ENCODE results near the gene HIRIP3. TPM values are rescaled to one million over a fixed set of nuclear protein-coding genes. Genes with fewer than 3 reads are reported as not detected.

HIRIP3 gene
- polyA plus RNA-seq, 1 of the 3 experiments (the other 2 are of a cell fraction), result 18.9 TPM

DNA sequence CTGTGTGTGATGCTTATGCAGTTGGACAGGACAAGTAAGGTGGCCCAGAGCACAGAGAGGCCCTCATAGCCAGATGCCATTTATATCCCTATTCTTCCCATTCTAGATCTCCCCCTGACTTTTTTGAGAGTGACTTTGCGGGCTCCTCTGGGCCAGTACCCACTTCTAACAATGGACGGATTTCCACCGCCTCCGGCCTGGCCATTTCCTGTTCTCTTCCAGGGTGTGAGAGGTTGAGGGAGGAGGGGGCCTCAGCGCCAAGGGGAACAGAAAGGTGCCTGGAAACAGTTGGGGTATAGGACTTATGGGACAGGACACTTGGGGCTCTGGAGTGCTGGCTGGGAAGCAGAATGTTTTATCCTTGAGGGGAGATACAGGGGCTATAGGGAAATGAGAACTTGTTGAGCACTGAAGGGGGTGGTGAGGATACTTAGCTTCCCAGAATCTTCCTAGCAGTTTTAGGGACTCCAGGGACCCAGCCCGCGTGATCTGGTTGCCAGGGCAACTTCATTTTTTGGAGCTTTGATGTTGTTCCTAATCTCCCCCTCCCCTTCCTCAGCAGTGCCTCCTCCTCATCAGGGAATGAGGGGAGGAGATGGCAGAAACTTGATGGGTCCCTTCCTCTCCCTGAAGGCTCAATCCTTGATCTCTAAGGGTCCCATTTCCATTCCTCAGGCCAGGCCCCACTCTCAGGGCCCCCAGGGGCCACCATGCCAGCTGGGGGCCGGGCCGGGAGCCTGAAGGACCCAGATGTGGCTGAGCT lies 18.2 kb downstream of the HIRIP3 start:
- H3K9me2 ChIP-seq, result no peaks in the 10 kb centered on the region
- ChIA-PET POLR2A (interaction anchor here (1.2 to 1.9 kb wide), 2 partner anchors 9 to 15 kb away, joined by 3 to 7 read pairs; partner anchors contain the start of gene TMEM219), CTCF (interaction anchor here (0.8 to 8.2 kb wide), 3 partner anchors 9 to 55 kb away, joined by 3 to 41 read pairs (median 13); no protein-coding TSS in a partner anchor)
- H3K9ac ChIP-seq, result no peak overlapping the region
- H3F3A ChIP-seq (replicated peaks; ENCODE audit: insufficient read depth), result peaks cover 6% of the 10 kb centered on the region
- H3K4me1 ChIP-seq (ENCODE audit: control insufficient read depth in 1 of 2, insufficient read depth in 2 of 2, low read depth in 1 of 2, low read length in 1 of 2), result peaks cover 20 to 25% of the 10 kb centered on the region in 2 experiments; a peak in 3 of 4 replicates
- peak; percentile 3 for DNase-seq
- H4K20me1 ChIP-seq (ENCODE audit: insufficient read depth), result peaks cover 38% of the 10 kb centered on the region
- 97% methylated on average over 9 of the region's 9 CpGs for WGBS (ENCODE audit: low lambda C conversion rate)
- peaks cover 23 to 50% of the 10 kb centered on the region in 2 experiments for H3K36me3 ChIP-seq (replicated peaks in 1 of 2; ENCODE audit: control insufficient read depth in 1 of 2, insufficient read depth in 2 of 2, low read length in 1 of 2)
- no peaks in the 10 kb centered on the region for H3K27me3 ChIP-seq (ENCODE audit: insufficient read depth)
- no peak overlapping the region; a peak in 1 of 4 replicates for H3K27ac ChIP-seq (ENCODE audit: low read depth in 2 of 2, low read length in 1 of 2)
- peak overlapping the region; percentile 99 for H3K4me2 ChIP-seq
- H3K79me2 ChIP-seq (ENCODE audit: insufficient read depth), result peaks cover 46% of the 10 kb centered on the region
- no peak overlapping the region for H2AFZ ChIP-seq (ENCODE audit: low read depth)
- no peak for TF ChIP-seq FOXM1 (IDR thresholded peaks at IDR 0.05; ENCODE audit: low read depth)
- no peak for TF ChIP-seq RAD21 (IDR thresholded peaks at IDR 0.05; ENCODE audit: low read length)
- TF ChIP-seq TEAD4 (IDR thresholded peaks at IDR 0.05; ENCODE audit: borderline replicate concordance, insufficient read depth), result no peak
- no peak overlapping the region for H3K4me3 ChIP-seq (ENCODE audit: low read depth in 2 of 2, low read length in 1 of 2)
- H3K9me3 ChIP-seq, result no peaks in the 10 kb centered on the region

DNA sequence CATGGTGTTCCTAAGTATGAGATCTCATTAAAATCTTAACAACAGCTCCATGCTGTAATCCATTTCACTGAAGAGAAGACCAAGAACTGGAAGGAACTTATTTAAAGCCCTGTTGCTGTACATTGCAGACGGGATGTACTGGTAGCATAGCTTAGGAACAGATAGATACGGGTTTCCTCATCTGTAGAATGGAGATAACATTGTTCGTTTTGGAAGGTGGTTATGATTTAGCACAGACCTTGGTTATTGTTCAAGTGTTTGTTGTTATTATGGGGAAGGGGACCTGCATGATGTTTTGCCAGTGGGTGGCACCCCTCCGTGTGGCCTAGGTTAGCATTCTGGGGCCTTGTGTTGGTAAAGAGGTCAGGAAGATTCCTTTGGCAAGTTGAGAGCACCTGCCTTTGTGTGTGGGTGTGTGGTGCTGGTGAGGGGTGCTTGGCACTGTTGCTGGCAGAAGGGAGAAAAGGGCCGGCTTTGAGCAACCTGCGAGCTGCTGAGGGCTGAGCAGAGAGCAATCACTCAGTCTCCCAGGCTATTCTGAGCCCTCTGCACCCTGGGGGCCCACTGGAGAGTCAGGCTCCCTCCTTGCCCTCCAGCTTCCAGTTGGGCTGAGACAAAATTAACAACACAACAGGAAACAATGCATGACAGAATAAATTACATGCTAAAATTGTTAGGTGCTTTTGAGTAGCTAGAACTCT lies 19.5 kb downstream of the HIRIP3 start:
- no peak for DNase-seq
- H2AFZ ChIP-seq (ENCODE audit: low read depth), result no peak overlapping the region
- ChIA-PET CTCF (interaction anchor here (0.8 to 8.2 kb wide), 6 partner anchors 11 to 76 kb away, joined by 3 to 41 read pairs (median 4); partner anchors contain the start of gene SEZ6L2), POLR2A (interaction anchor here (0.7 to 1.9 kb wide), 3 partner anchors 11 to 19 kb away, joined by 3 to 7 read pairs (median 3); partner anchors contain the start of genes HIRIP3 and TMEM219)
- H3K9me3 ChIP-seq, result no peaks in the 10 kb centered on the region
- no peak overlapping the region for H3K27ac ChIP-seq (ENCODE audit: low read depth in 2 of 2, low read length in 1 of 2)
- peak overlapping the region; percentile 99 for H3K4me2 ChIP-seq
- TF ChIP-seq CHD2 (IDR thresholded peaks at IDR 0.05; ENCODE audit: low read length, partially characterized antibody) (no peak), NFIC (IDR thresholded peaks at IDR 0.05; ENCODE audit: borderline replicate concordance) (no peak), EZH2phosphoT487 (IDR thresholded peaks at IDR 0.05; ENCODE audit: borderline replicate concordance, low read depth) (no peak), POLR2AphosphoS5 (IDR thresholded peaks at IDR 0.05; ENCODE audit: low read depth, low read length) (no peak), GATA2 (CRISPR knock-in tag; IDR thresholded peaks at IDR 0.05) (no peak), TAF1 (IDR thresholded peaks at IDR 0.05; ENCODE audit: borderline replicate concordance, low read depth, low read length) (no peak)
- TF ChIP-seq, protein P1, sequence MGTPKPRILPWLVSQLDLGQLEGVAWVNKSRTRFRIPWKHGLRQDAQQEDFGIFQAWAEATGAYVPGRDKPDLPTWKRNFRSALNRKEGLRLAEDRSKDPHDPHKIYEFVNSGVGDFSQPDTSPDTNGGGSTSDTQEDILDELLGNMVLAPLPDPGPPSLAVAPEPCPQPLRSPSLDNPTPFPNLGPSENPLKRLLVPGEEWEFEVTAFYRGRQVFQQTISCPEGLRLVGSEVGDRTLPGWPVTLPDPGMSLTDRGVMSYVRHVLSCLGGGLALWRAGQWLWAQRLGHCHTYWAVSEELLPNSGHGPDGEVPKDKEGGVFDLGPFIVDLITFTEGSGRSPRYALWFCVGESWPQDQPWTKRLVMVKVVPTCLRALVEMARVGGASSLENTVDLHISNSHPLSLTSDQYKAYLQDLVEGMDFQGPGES (IDR thresholded peaks at IDR 0.05; ENCODE audit: low read depth, low read length), result no peak
- TF ChIP-seq, protein P2, sequence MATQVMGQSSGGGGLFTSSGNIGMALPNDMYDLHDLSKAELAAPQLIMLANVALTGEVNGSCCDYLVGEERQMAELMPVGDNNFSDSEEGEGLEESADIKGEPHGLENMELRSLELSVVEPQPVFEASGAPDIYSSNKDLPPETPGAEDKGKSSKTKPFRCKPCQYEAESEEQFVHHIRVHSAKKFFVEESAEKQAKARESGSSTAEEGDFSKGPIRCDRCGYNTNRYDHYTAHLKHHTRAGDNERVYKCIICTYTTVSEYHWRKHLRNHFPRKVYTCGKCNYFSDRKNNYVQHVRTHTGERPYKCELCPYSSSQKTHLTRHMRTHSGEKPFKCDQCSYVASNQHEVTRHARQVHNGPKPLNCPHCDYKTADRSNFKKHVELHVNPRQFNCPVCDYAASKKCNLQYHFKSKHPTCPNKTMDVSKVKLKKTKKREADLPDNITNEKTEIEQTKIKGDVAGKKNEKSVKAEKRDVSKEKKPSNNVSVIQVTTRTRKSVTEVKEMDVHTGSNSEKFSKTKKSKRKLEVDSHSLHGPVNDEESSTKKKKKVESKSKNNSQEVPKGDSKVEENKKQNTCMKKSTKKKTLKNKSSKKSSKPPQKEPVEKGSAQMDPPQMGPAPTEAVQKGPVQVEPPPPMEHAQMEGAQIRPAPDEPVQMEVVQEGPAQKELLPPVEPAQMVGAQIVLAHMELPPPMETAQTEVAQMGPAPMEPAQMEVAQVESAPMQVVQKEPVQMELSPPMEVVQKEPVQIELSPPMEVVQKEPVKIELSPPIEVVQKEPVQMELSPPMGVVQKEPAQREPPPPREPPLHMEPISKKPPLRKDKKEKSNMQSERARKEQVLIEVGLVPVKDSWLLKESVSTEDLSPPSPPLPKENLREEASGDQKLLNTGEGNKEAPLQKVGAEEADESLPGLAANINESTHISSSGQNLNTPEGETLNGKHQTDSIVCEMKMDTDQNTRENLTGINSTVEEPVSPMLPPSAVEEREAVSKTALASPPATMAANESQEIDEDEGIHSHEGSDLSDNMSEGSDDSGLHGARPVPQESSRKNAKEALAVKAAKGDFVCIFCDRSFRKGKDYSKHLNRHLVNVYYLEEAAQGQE (IDR thresholded peaks at IDR 0.05; ENCODE audit: low read depth, low read length), result no peak
- TF ChIP-seq, protein P3, sequence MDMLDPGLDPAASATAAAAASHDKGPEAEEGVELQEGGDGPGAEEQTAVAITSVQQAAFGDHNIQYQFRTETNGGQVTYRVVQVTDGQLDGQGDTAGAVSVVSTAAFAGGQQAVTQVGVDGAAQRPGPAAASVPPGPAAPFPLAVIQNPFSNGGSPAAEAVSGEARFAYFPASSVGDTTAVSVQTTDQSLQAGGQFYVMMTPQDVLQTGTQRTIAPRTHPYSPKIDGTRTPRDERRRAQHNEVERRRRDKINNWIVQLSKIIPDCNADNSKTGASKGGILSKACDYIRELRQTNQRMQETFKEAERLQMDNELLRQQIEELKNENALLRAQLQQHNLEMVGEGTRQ (IDR thresholded peaks at IDR 0.05; ENCODE audit: borderline replicate concordance, low read depth, low read length), result no peak
- peaks cover 11% of the 10 kb centered on the region for H3F3A ChIP-seq (replicated peaks; ENCODE audit: insufficient read depth)
- H3K9me2 ChIP-seq, result no peaks in the 10 kb centered on the region
- peak overlapping the region; percentile 87 to 91 for H3K4me3 ChIP-seq (ENCODE audit: low read depth in 2 of 2, low read length in 1 of 2)
- 48% methylated on average over 6 of the region's 6 CpGs for WGBS (ENCODE audit: low lambda C conversion rate)
- H3K79me2 ChIP-seq (ENCODE audit: insufficient read depth), result peaks cover 46% of the 10 kb centered on the region
- H3K27me3 ChIP-seq (ENCODE audit: insufficient read depth), result no peaks in the 10 kb centered on the region
- H3K36me3 ChIP-seq (replicated peaks in 1 of 2; ENCODE audit: control insufficient read depth in 1 of 2, insufficient read depth in 2 of 2, low read length in 1 of 2), result peaks cover 16 to 45% of the 10 kb centered on the region in 2 experiments
- peaks cover 38% of the 10 kb centered on the region for H4K20me1 ChIP-seq (ENCODE audit: insufficient read depth)
- peaks cover 20 to 25% of the 10 kb centered on the region in 2 experiments; a peak in 3 of 4 replicates for H3K4me1 ChIP-seq (ENCODE audit: control insufficient read depth in 1 of 2, insufficient read depth in 2 of 2, low read depth in 1 of 2, low read length in 1 of 2)
- H3K9ac ChIP-seq, result peak overlapping the region; percentile 82
